ENCODE data around the gene EDAR.

Gene EDAR

GRCh38 chr2:109020217-109020637, 31.2 kb upstream of the EDAR start:
- H3K9me3 ChIP-seq (ENCODE audit: control insufficient read depth, low read length) = no peaks in the 10 kb centered on the region

GRCh38 chr2:109018452-109018851, 29.4 kb upstream of the EDAR start:
- no peaks in the 10 kb centered on the region for H3K27me3 ChIP-seq (ENCODE audit: control insufficient read depth, insufficient read depth, low read length)
- H3K9ac ChIP-seq (ENCODE audit: low read length) = no peak overlapping the region
- H3K9me3 ChIP-seq (ENCODE audit: control insufficient read depth, low read length) = no peaks in the 10 kb centered on the region
- no peaks in the 10 kb centered on the region for H3K36me3 ChIP-seq (ENCODE audit: control insufficient read depth, insufficient read depth, low read length)
- no peaks in the 10 kb centered on the region for H3K4me1 ChIP-seq (ENCODE audit: control insufficient read depth, insufficient read depth, low read length)
- no peak overlapping the region for H3K4me3 ChIP-seq (ENCODE audit: low read length)

More at GRCh38 chr2:109020217-109020637, 31.2 kb upstream of the EDAR start:
- Histone ChIP-seq H3K9ac (ENCODE audit: low read length) (no peak overlapping the region), H3K27me3 (ENCODE audit: control insufficient read depth, insufficient read depth, low read length) (no peaks in the 10 kb centered on the region), H3K36me3 (ENCODE audit: control insufficient read depth, insufficient read depth, low read length) (no peaks in the 10 kb centered on the region), H3K4me3 (ENCODE audit: low read length) (no peak overlapping the region), H3K4me1 (ENCODE audit: control insufficient read depth, insufficient read depth, low read length) (no peaks in the 10 kb centered on the region)

GRCh38 chr2:109017017-109017416, 28.0 kb upstream of the EDAR start:
- Histone ChIP-seq H3K9ac (ENCODE audit: low read length) (no peak overlapping the region), H3K9me3 (ENCODE audit: control insufficient read depth, low read length) (no peaks in the 10 kb centered on the region), H3K36me3 (ENCODE audit: control insufficient read depth, insufficient read depth, low read length) (no peaks in the 10 kb centered on the region), H3K27me3 (ENCODE audit: control insufficient read depth, insufficient read depth, low read length) (no peaks in the 10 kb centered on the region), H3K4me3 (ENCODE audit: low read length) (no peak overlapping the region), H3K4me1 (ENCODE audit: control insufficient read depth, insufficient read depth, low read length) (no peaks in the 10 kb centered on the region)

- Histone ChIP-seq H3K4me1 (ENCODE audit: control insufficient read depth, insufficient read depth, low read length) (no peaks in the 10 kb centered on the region), H3K4me3 (ENCODE audit: low read length) (no peak overlapping the region), H3K9ac (ENCODE audit: low read length) (no peak overlapping the region), H3K9me3 (ENCODE audit: control insufficient read depth, low read length) (no peaks in the 10 kb centered on the region), H3K27me3 (ENCODE audit: control insufficient read depth, insufficient read depth, low read length) (no peaks in the 10 kb centered on the region), H3K36me3 (ENCODE audit: control insufficient read depth, insufficient read depth, low read length) (no peaks in the 10 kb centered on the region)
Observed at GRCh38 chr2:109016376-109016775, 27.4 kb upstream of the EDAR start.

GRCh38 chr2:109014476-109014875, 25.5 kb upstream of the EDAR start:
- Histone ChIP-seq H3K36me3 (ENCODE audit: control insufficient read depth, insufficient read depth, low read length) (no peaks in the 10 kb centered on the region), H3K9ac (ENCODE audit: low read length) (no peak overlapping the region), H3K27me3 (ENCODE audit: control insufficient read depth, insufficient read depth, low read length) (no peaks in the 10 kb centered on the region), H3K4me3 (ENCODE audit: low read length) (no peak overlapping the region), H3K9me3 (ENCODE audit: control insufficient read depth, low read length) (no peaks in the 10 kb centered on the region), H3K4me1 (ENCODE audit: control insufficient read depth, insufficient read depth, low read length) (no peaks in the 10 kb centered on the region)

DNA sequence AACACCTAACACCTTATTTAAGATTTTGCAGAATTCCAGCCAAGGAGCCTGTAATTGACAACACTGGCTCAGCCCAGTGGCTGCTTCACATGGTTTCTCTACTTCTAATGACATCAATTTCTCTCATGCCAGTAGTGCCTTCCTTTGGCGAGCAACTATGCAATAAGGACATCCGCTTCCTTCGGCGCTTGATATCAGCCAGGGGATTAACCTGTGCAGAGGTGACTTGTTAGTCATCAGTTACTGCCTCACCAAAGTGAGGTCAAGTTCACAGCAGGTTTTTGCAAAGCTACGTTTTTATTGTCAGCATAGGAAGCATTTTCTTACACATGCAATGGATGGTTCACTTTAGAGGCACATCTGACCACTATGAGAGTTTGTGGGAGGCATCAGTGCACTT, 24.0 kb upstream of the EDAR start:
- H3K4me3 ChIP-seq (ENCODE audit: low read length) = no peak overlapping the region
- no peaks in the 10 kb centered on the region for H3K27me3 ChIP-seq (ENCODE audit: control insufficient read depth, insufficient read depth, low read length)
- H3K9me3 ChIP-seq (ENCODE audit: control insufficient read depth, low read length) = no peaks in the 10 kb centered on the region
- no peaks in the 10 kb centered on the region for H3K36me3 ChIP-seq (ENCODE audit: control insufficient read depth, insufficient read depth, low read length)
- H3K9ac ChIP-seq (ENCODE audit: low read length) = no peak overlapping the region
- H3K4me1 ChIP-seq (ENCODE audit: control insufficient read depth, insufficient read depth, low read length) = no peaks in the 10 kb centered on the region

DNA sequence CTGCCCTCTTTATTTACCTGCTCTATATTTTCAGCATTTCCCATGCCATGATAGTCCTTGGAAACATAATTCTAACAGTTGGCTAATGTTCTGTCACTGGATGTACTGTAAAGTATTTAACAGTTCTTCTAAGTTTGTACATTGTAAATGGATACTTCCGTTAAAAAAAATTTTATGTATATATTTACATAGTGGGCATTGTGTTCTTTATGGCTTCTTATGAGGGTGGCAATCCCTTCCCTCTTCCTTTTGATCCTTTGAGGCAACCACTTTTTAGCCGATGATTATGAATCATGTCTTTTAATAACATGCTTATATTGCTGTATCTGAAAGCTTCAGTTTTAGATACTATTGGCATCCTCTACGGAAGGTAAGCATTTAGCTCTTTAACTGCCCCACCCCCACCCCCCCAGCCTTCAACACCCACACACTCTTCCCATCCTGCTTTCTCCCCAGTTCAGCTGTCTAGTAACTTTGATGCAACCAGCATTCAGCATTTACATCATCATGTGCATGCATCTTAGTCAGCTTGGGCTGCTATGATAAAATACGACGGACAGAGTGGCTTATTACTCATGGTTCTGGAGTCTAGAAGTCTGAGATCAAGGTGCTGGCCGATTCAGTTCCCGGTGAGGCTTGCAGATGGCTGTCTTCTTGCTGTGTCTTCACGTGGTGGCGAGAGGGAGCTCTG, 21.0 kb upstream of the EDAR start:
- H3K4me1 ChIP-seq (ENCODE audit: control insufficient read depth, insufficient read depth, low read length) = no peaks in the 10 kb centered on the region
- H3K36me3 ChIP-seq (ENCODE audit: control insufficient read depth, insufficient read depth, low read length) = no peaks in the 10 kb centered on the region
- H3K4me3 ChIP-seq (ENCODE audit: low read length) = no peak overlapping the region
- no peaks in the 10 kb centered on the region for H3K9me3 ChIP-seq (ENCODE audit: control insufficient read depth, low read length)
- H3K9ac ChIP-seq (ENCODE audit: low read length) = no peak overlapping the region
- no peaks in the 10 kb centered on the region for H3K27me3 ChIP-seq (ENCODE audit: control insufficient read depth, insufficient read depth, low read length)

DNA sequence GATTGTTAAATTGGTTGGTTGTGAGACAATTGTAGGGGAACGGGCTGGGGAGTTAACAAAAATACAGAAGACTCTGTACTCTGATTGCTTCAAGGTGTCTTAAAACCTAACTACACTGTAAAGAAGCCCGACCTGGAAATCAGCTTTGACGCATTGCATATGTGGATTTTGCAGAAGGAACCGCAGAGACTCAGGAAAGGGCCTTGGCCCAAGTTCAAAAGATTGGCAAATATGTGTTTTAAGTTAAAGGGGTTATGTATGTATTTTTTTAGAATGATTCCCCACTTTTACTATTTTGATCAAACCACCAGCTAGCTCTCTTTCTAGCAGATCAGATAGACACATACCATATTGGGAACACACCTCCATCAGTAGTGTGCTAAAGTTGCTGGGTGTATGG, 18.0 kb upstream of the EDAR start:
- Histone ChIP-seq H3K36me3 (ENCODE audit: control insufficient read depth, insufficient read depth, low read length) (no peaks in the 10 kb centered on the region), H3K4me3 (ENCODE audit: low read length) (no peak overlapping the region), H3K9ac (ENCODE audit: low read length) (no peak overlapping the region), H3K4me1 (ENCODE audit: control insufficient read depth, insufficient read depth, low read length) (no peaks in the 10 kb centered on the region), H3K27me3 (ENCODE audit: control insufficient read depth, insufficient read depth, low read length) (no peaks in the 10 kb centered on the region), H3K9me3 (ENCODE audit: control insufficient read depth, low read length) (no peaks in the 10 kb centered on the region)

DNA sequence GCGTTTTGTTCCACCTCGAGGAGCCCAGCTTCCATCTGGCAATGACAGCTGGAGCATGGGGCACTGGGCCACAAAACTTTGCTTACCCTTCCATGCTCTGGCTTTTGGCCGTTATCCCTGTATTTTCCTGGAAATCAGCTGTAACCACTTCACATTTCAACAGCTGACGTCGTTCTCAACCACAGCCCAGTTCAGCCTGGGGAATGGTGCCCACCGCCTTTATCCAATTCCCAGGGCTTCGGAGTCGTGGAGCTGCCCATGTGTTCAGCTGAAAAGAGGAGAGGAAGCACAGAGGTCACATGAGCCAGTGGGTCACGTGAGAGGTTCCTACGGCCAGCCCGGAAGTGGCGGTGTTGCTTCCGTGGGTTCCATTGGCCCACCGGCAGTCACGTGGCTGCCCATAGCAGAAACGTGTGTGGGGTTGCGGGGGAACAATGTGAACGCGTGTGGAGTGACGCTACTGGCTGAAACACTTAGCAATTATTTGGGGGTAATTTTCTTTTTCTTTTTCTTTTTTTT, 16.7 kb upstream of the EDAR start:
- Histone ChIP-seq H3K27me3 (ENCODE audit: control insufficient read depth, insufficient read depth, low read length) (no peaks in the 10 kb centered on the region), H3K4me3 (ENCODE audit: low read length) (no peak overlapping the region), H3K9me3 (ENCODE audit: control insufficient read depth, low read length) (no peaks in the 10 kb centered on the region), H3K9ac (ENCODE audit: low read length) (no peak overlapping the region), H3K36me3 (ENCODE audit: control insufficient read depth, insufficient read depth, low read length) (no peaks in the 10 kb centered on the region), H3K4me1 (ENCODE audit: control insufficient read depth, insufficient read depth, low read length) (no peaks in the 10 kb centered on the region)

- Histone ChIP-seq H3K4me1 (ENCODE audit: control insufficient read depth, insufficient read depth, low read length) (no peaks in the 10 kb centered on the region), H3K27me3 (ENCODE audit: control insufficient read depth, insufficient read depth, low read length) (no peaks in the 10 kb centered on the region), H3K4me3 (ENCODE audit: low read length) (no peak overlapping the region), H3K9ac (ENCODE audit: low read length) (no peak overlapping the region), H3K9me3 (ENCODE audit: control insufficient read depth, low read length) (no peaks in the 10 kb centered on the region), H3K36me3 (ENCODE audit: control insufficient read depth, insufficient read depth, low read length) (no peaks in the 10 kb centered on the region)
Observed at GRCh38 chr2:109001201-109001600, 12.2 kb upstream of the EDAR start.

DNA sequence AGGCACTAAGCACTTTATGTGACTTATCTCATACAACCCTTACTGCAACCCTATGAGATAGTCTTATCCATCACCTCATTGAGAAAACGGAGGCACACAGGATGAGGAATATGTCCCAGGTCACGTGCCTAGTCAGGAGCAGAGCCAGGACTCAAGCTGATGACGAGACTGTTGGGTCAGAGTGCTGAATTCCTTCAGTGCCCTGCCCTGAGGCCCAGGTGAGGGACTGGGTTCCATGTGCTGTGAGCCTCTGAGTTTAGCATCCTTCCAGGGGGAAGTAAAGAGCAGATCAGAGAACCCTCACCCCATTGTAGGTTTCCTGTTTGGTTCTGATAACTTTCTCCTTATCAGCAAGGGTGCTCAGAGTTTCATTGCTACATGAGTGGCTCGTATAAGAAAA, 11.7 kb upstream of the EDAR start:
- H3K36me3 ChIP-seq (ENCODE audit: control insufficient read depth, insufficient read depth, low read length) = no peaks in the 10 kb centered on the region
- H3K9me3 ChIP-seq (ENCODE audit: control insufficient read depth, low read length) = no peaks in the 10 kb centered on the region
- H3K9ac ChIP-seq (ENCODE audit: low read length) = no peak overlapping the region
- no peaks in the 10 kb centered on the region for H3K4me1 ChIP-seq (ENCODE audit: control insufficient read depth, insufficient read depth, low read length)
- H3K27me3 ChIP-seq (ENCODE audit: control insufficient read depth, insufficient read depth, low read length) = no peaks in the 10 kb centered on the region
- no peak overlapping the region for H3K4me3 ChIP-seq (ENCODE audit: low read length)

- H3K9ac ChIP-seq (ENCODE audit: low read length) = no peak overlapping the region
- H3K27me3 ChIP-seq (ENCODE audit: control insufficient read depth, insufficient read depth, low read length) = no peaks in the 10 kb centered on the region
- H3K4me1 ChIP-seq (ENCODE audit: control insufficient read depth, insufficient read depth, low read length) = no peaks in the 10 kb centered on the region
- H3K9me3 ChIP-seq (ENCODE audit: control insufficient read depth, low read length) = no peaks in the 10 kb centered on the region
- H3K36me3 ChIP-seq (ENCODE audit: control insufficient read depth, insufficient read depth, low read length) = no peaks in the 10 kb centered on the region
- no peak overlapping the region for H3K4me3 ChIP-seq (ENCODE audit: low read length)
Observed at GRCh38 chr2:108998911-108999310, 9.9 kb upstream of the EDAR start.

DNA sequence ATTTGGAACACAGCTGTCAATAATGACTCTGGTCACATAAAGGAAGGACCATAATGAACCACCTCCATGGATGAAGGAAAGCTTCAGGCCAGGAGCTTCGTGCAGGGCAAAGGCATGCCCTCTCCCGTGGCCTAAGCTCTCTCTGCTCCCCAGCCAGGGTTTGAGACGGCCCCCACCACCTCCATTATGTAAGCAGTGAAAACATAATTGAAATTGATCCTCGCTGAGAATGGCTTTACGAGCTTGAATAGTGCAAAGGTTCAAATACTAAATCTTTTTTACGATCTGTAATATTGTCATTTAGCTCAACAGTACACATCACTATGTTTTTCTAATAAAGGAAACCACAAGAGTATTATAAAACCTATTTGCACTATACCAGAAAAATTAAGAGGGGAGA, 5.2 kb upstream of the EDAR start:
- no peak overlapping the region for H3K9ac ChIP-seq (ENCODE audit: low read length)
- no peaks in the 10 kb centered on the region for H3K9me3 ChIP-seq (ENCODE audit: control insufficient read depth, low read length)
- H3K27me3 ChIP-seq (ENCODE audit: control insufficient read depth, insufficient read depth, low read length) = no peaks in the 10 kb centered on the region
- no peaks in the 10 kb centered on the region for H3K36me3 ChIP-seq (ENCODE audit: control insufficient read depth, insufficient read depth, low read length)
- no peak overlapping the region for H3K4me3 ChIP-seq (ENCODE audit: low read length)
- H3K4me1 ChIP-seq (ENCODE audit: control insufficient read depth, insufficient read depth, low read length) = peaks cover 6% of the 10 kb centered on the region

Data from mucosa of stomach (tissue), 1 donor.